Esophagus muscularis mucosa (tissue), 4 donors: ENCODE data around the gene TRIP11. TPM values are rescaled to one million over a fixed set of nuclear protein-coding genes. Genes with fewer than 3 reads are reported as not detected.
A peak's percentile ranks its signal among the peaks of the same experiment; 100 is the strongest.

ENCODE experiments used
- DNase-seq: peaks from one replicate; pipeline ENCODE4 v3.0.0-alpha.2; 2017; ENCODE audit errors: extremely low spot score
- H3K27ac ChIP-seq, 4 donors: fragments of 200-600 bp; sonication (generic); replicated peaks in 1 of 4; 1 replicate in 3 of 4; 2 replicates in 1 of 4; pipeline ENCODE4 v1.5.1; 2016 to 2019; ENCODE audit warnings: mild to moderate bottlenecking in 1 of 4
- H3K27me3 ChIP-seq, 4 donors: fragments of 200-600 bp; sonication (generic); one replicate each; pipeline versions ENCODE4 v1.5.1 to v1.6.0; 2016 to 2019
- H3K36me3 ChIP-seq, 4 donors: fragments of 200-600 bp; sonication (generic); one replicate each; pipeline ENCODE4 v1.5.1; 2016 to 2019
- H3K4me1 ChIP-seq, 4 donors: fragments of 200-600 bp; sonication (generic); one replicate each; pipeline ENCODE4 v1.5.1; 2016 to 2019
- H3K4me3 ChIP-seq, 4 donors: fragments of 200-600 bp; sonication (generic); 1 replicate in 2 of 4; 2 replicates in 2 of 4; pipeline ENCODE4 v1.5.1; 2016 to 2019; ENCODE audit warnings: mild to moderate bottlenecking in 4 of 4, moderate library complexity in 1 of 4
- H3K9me3 ChIP-seq, 4 donors: fragments of 200-600 bp; sonication (generic); 1 replicate in 3 of 4; 2 replicates in 1 of 4; pipeline ENCODE4 v1.5.1; 2016 to 2019
- CTCF ChIP-seq, 3 experiments: fragments of 200-600 bp in 2 of 3; fragments of 450-650 bp in 1 of 3; sonication (generic) in 2 of 3; IDR thresholded peaks; one replicate each; pipeline ENCODE4 v1.5.1; 2017 to 2019; ENCODE audit warnings: antibody characterized with exemption in 3 of 3, mild to moderate bottlenecking in 2 of 3, moderate library complexity in 1 of 3
- EP300 ChIP-seq: sonication (generic); formaldehyde crosslinking; IDR thresholded peaks from one replicate; pipeline ENCODE4 v1.6.1; 2017; ENCODE audit warnings: antibody characterized with exemption
- POLR2A ChIP-seq: fragments of 450-650 bp; IDR thresholded peaks from one replicate; pipeline ENCODE4 v1.6.1; 2017; ENCODE audit warnings: antibody characterized with exemption, moderate library complexity, mild to moderate bottlenecking, low read depth
- POLR2AphosphoS5 ChIP-seq, 2 donors: sonication (generic); formaldehyde crosslinking; IDR thresholded peaks; one replicate each; pipeline ENCODE4 v1.6.1; 2017; ENCODE audit warnings: antibody characterized with exemption in 2 of 2
- WGBS: methylation state at CpG from one replicate; pipeline ENCODE4 v1.1.5; 2018; 5-methylcytosine and 5-hydroxymethylcytosine counted together
- intact Hi-C: fragments of 100-400 bp; cut with DNase I; formaldehyde crosslinking; loops from one replicate; pipeline ENCODE4 v1.15.1; 2023
- total RNA-seq, 4 donors: library from RNA; depleted of rRNA; stranded (reverse); fragments of >200 nt; gene quantifications; one replicate each; pipeline versions ENCODE4 v1.1.0 to v1.2.1, GENCODE V29; 2016

TRIP11 gene
- total RNA-seq, 4 donors from 2014 or later: 24.0 to 36.2 (median 29.6) TPM

DNA sequence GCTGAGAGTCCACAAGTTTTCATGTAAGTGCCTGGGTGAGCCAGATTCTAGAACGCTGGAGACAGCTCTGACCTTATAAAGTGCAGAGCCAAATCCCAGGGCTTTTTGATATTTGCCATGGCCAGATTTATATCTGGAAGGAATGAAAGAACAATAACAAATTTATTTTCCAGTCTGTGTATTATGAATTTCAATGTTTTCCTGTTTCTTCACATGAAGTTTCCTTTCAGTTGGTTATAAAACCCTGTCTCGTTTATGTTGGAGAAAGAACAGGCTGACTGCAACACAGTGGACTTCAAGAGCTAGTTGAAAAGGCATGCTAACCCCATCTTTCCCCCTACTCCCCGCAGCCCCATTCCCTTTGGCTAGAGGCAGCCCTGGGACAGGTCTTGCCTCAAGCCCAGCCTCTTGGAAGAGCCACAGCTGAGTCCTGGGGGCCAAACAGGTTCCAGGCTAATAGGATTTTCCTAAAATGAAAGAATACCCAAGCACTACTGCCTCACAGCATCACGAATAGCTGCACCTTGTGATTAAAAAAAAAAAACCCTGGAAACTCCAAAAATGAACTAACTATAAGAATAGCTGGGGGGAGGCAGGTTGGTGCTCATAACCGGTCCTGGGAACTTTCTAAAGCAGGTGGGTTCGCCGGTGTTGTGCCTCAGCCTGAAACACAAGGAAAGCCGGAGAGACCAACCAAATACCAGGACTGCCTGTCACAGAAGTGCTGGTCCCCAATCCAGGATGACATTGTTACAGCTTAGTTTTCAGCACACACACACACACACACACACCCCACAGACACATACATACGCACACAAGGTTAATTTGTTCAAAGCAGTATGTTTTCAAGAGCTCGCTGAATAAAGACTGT is 93.9 kb downstream of the TRIP11 start:
- WGBS: 35% methylated on average over 10 of the region's 10 CpGs
- TF ChIP-seq POLR2A: no peak
- TF ChIP-seq POLR2AphosphoS5 (IDR thresholded peaks at IDR 0.05): no peak
- no peak for TF ChIP-seq CTCF (IDR thresholded peaks at IDR 0.05)
- TF ChIP-seq EP300: no peak
- H3K36me3 ChIP-seq: peaks cover 0 to 4% (median 0%) of the 10 kb centered on the region in 4 donors
- peaks cover 5 to 32% (median 30%) of the 10 kb centered on the region in 4 donors for H3K4me1 ChIP-seq
- intact Hi-C loops: loop anchor here (10.0 kb wide), 1 partner anchor 49 kb away; no protein-coding TSS in a partner anchor
- H3K4me3 ChIP-seq: peak overlapping the region; percentile 56 to 79 (median 62)
- no peak for DNase-seq
- H3K9me3 ChIP-seq: no peaks in the 10 kb centered on the region
- peak overlapping the region; percentile 72 to 81 (median 76) for H3K27ac ChIP-seq
- H3K27me3 ChIP-seq: peaks cover 0 to 58% (median 0%) of the 10 kb centered on the region in 4 donors

- Histone ChIP-seq H3K27me3 (peaks cover 0 to 49% (median 0%) of the 10 kb centered on the region in 4 donors), H3K9me3 (no peaks in the 10 kb centered on the region), H3K4me1 (peaks cover 5 to 27% (median 26%) of the 10 kb centered on the region in 4 donors), H3K4me3 (no peak overlapping the region), H3K36me3 (peaks cover 0 to 19% (median 7%) of the 10 kb centered on the region in 4 donors), H3K27ac (no peak overlapping the region)
- DNase-seq: no peak
- intact Hi-C loops: loop anchor here (10.0 kb wide), 1 partner anchor 52 kb away; no protein-coding TSS in a partner anchor
- WGBS: 97% methylated on average over 9 of the region's 9 CpGs
- TF ChIP-seq POLR2A (no peak), POLR2AphosphoS5 (IDR thresholded peaks at IDR 0.05) (no peak), CTCF (IDR thresholded peaks at IDR 0.05) (no peak), EP300 (no peak)
Observed at GRCh38 chr14:91942946-91943345, 96.9 kb downstream of the TRIP11 start.

DNA sequence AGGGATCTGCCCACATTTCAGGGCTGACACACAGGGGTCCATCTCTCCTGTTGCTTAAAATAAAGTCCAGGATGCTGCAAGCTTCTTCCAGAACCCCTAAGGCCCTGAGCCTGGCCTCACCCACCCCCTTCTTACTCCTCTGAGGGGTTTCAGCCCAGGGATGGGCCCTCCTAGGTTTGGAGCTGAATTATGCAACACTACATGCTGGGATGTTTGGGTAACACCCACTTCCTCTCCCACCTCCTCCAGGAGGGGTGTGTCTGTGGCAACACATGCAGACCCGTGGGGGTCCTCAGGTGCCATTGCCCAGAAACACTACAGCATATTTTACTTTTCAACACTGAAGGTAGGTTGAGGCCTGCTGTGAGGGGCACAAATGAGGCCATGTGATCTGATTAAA is 97.7 kb downstream of the TRIP11 start:
- intact Hi-C loops: loop anchor here (10.0 kb wide), 1 partner anchor 53 kb away; no protein-coding TSS in a partner anchor
- Histone ChIP-seq H3K27ac (no peak overlapping the region), H3K4me3 (no peak overlapping the region), H3K9me3 (no peaks in the 10 kb centered on the region), H3K27me3 (peaks cover 0 to 41% (median 0%) of the 10 kb centered on the region in 4 donors), H3K36me3 (peaks cover 0 to 22% (median 7%) of the 10 kb centered on the region in 4 donors), H3K4me1 (peaks cover 3 to 19% (median 18%) of the 10 kb centered on the region in 4 donors)
- DNase-seq: no peak
- TF ChIP-seq POLR2A (no peak), CTCF (IDR thresholded peaks at IDR 0.05) (no peak), POLR2AphosphoS5 (IDR thresholded peaks at IDR 0.05) (no peak), EP300 (no peak)
- 17% methylated on average over 1 of the region's 1 CpG for WGBS

GRCh38 chr14:91940209-91940608 is 99.7 kb downstream of the TRIP11 start:
- Histone ChIP-seq H3K4me1 (peaks cover 0 to 8% (median 2%) of the 10 kb centered on the region in 4 donors), H3K36me3 (peaks cover 0 to 37% (median 12%) of the 10 kb centered on the region in 4 donors), H3K27ac (no peak overlapping the region), H3K27me3 (peaks cover 0 to 24% (median 0%) of the 10 kb centered on the region in 4 donors), H3K4me3 (no peak overlapping the region), H3K9me3 (no peaks in the 10 kb centered on the region)
- WGBS: 97% methylated on average over 3 of the region's 3 CpGs
- intact Hi-C loops: loop anchor here (10.0 kb wide), 1 partner anchor 55 kb away; no protein-coding TSS in a partner anchor
- no peak for DNase-seq
- no peak for TF ChIP-seq CTCF (IDR thresholded peaks at IDR 0.05)
- no peak for TF ChIP-seq POLR2AphosphoS5 (IDR thresholded peaks at IDR 0.05)
- no peak for TF ChIP-seq POLR2A
- no peak for TF ChIP-seq EP300
